RPMI8226 (cell line): ENCODE measurements around the gene PERCC1.
A peak's percentile ranks its signal among the peaks of the same experiment; 100 is the strongest.

Source experiments
- DNase-seq: peaks from one replicate; pipeline ENCODE4 v3.0.0-alpha.2; 2015

PERCC1 gene

GRCh38 chr16:1430759-1431496 is at the start of gene PERCC1:
Gene PERCC1 (plus strand): TSS chr16:1431078. CDS start chr16:1432594, 1,516 bp downstream.
- DNase-seq, result peak; percentile 52

GRCh38 chr16:1381612-1382406 is 49.1 kb upstream of the PERCC1 start:
- no peak for DNase-seq

GRCh38 chr16:1383556-1383955 is 47.3 kb upstream of the PERCC1 start:
- DNase-seq, result no peak

- DNase-seq, result no peak
These were observed 45.6 kb upstream of the PERCC1 start for GRCh38 chr16:1385232-1385631.

- no peak for DNase-seq
These were observed 43.5 kb upstream of the PERCC1 start for GRCh38 chr16:1387331-1387730.

- DNase-seq, result no peak
These were observed 41.1 kb upstream of the PERCC1 start for GRCh38 chr16:1389762-1390161.

- no peak for DNase-seq
These were observed 40.6 kb upstream of the PERCC1 start for GRCh38 chr16:1390239-1390779.

- no peak for DNase-seq
These were observed 38.1 kb upstream of the PERCC1 start for GRCh38 chr16:1392826-1393225.

- no peak for DNase-seq
These were observed 37.2 kb upstream of the PERCC1 start for GRCh38 chr16:1393613-1394176.

- no peak for DNase-seq
These were observed 36.4 kb upstream of the PERCC1 start for GRCh38 chr16:1394367-1394951.

GRCh38 chr16:1395444-1396031 is 35.3 kb upstream of the PERCC1 start:
- DNase-seq, result no peak

- DNase-seq, result no peak
These were observed 33.1 kb upstream of the PERCC1 start for GRCh38 chr16:1397779-1398178.

- no peak for DNase-seq
These were observed 32.5 kb upstream of the PERCC1 start for GRCh38 chr16:1398351-1398750.

GRCh38 chr16:1398826-1399581 is 31.9 kb upstream of the PERCC1 start:
- DNase-seq, result no peak

GRCh38 chr16:1401061-1401757 is 29.7 kb upstream of the PERCC1 start:
- no peak for DNase-seq

- no peak for DNase-seq
These were observed 29.1 kb upstream of the PERCC1 start for GRCh38 chr16:1401758-1402154.

- DNase-seq, result no peak
These were observed 27.8 kb upstream of the PERCC1 start for GRCh38 chr16:1403036-1403435.

GRCh38 chr16:1403733-1404132 is 27.1 kb upstream of the PERCC1 start:
- no peak for DNase-seq

- no peak for DNase-seq
These were observed 23.1 kb upstream of the PERCC1 start for GRCh38 chr16:1407753-1408152.

- DNase-seq, result peak; percentile 77
These were observed 22.6 kb upstream of the PERCC1 start for GRCh38 chr16:1408171-1408837.

GRCh38 chr16:1412847-1413246 is 18.0 kb upstream of the PERCC1 start:
- no peak for DNase-seq
